Testis (tissue), 3 donors: Measurements from ENCODE around the gene DGKZ. TPM values are rescaled to one million over a fixed set of nuclear protein-coding genes. Genes with fewer than 3 reads are reported as not detected.
A peak's percentile ranks its signal among the peaks of the same experiment; 100 is the strongest.

ENCODE experiments used
- DNase-seq: peaks from one replicate; pipeline ENCODE4 v3.0.0-alpha.2; 2019
- H3K27ac ChIP-seq, 2 donors: fragments of 200-600 bp; sonication (generic); one replicate each; pipeline ENCODE4 v1.5.1; 2019
- H3K27me3 ChIP-seq: fragments of 200-600 bp; sonication (generic); one replicate; pipeline ENCODE4 v1.5.1; 2019
- H3K36me3 ChIP-seq: fragments of 200-600 bp; sonication (generic); one replicate; pipeline ENCODE4 v1.5.1; 2017; ENCODE audit warnings: low read depth; ENCODE audit errors: missing control alignments
- H3K4me1 ChIP-seq: fragments of 200-600 bp; sonication (generic); one replicate; pipeline ENCODE4 v1.5.1; 2019
- H3K4me3 ChIP-seq, 2 donors: fragments of 200-600 bp; sonication (generic); one replicate each; pipeline ENCODE4 v1.5.1; 2017 to 2019
- H3K9me3 ChIP-seq: fragments of 200-600 bp; sonication (generic); one replicate; pipeline ENCODE4 v1.5.1; 2017
- CTCF ChIP-seq, 3 experiments: fragments of 450-650 bp in 2 of 3; fragments of 200-600 bp in 1 of 3; sonication (generic) in 1 of 3; IDR thresholded peaks; one replicate each; pipeline ENCODE4 v1.5.1; 2016 to 2019; ENCODE audit warnings: antibody characterized with exemption in 3 of 3, mild to moderate bottlenecking in 2 of 3, moderate library complexity in 1 of 3
- POLR2A ChIP-seq: fragments of 450-650 bp; IDR thresholded peaks from one replicate; pipeline ENCODE4 v1.6.1; 2017; ENCODE audit warnings: antibody characterized with exemption, mild to moderate bottlenecking, moderate library complexity
- WGBS, 2 donors: methylation state at CpG; one replicate each; pipeline ENCODE4 v1.1.5; 2018; 5-methylcytosine and 5-hydroxymethylcytosine counted together
- intact Hi-C: fragments of 100-400 bp; cut with DNase I; formaldehyde crosslinking; loops from one replicate; pipeline ENCODE4 v1.15.1; 2023; ENCODE audit warnings: low total_unique reads
- polyA plus RNA-seq: library from polyadenylated mRNA; stranded (reverse); fragments of 350-450 nt; fragmentation: Illumina TruSeq; extraction: RNeasy Lipid Tissue Mini Kit (QIAGEN cat#74804); gene quantifications from one replicate; pipeline ENCODE4 v1.2.3, GENCODE V29; 2014; ENCODE audit warnings: low read depth, low replicate concordance; ENCODE audit not compliant: insufficient read depth
- total RNA-seq, 2 donors: library from RNA; depleted of rRNA; stranded (reverse); fragments of >200 nt; gene quantifications; one replicate each; pipeline ENCODE4 v1.2.3, GENCODE V29; 2016

DGKZ gene
- total and polyA plus RNA-seq, 3 donors from 2014 or later, result 33.8 to 104 (median 67.2) TPM

GRCh38 chr11:46351606-46352005 is 4.3 kb downstream of the DGKZ start:
- no peaks in the 10 kb centered on the region for H3K9me3 ChIP-seq
- H3K27ac ChIP-seq, result no peak overlapping the region
- peaks cover 23% of the 10 kb centered on the region for H3K4me1 ChIP-seq
- H3K4me3 ChIP-seq, result no peak overlapping the region
- TF ChIP-seq CTCF (IDR thresholded peaks at IDR 0.05), result no peak
- TF ChIP-seq POLR2A, result no peak
- H3K27me3 ChIP-seq, result no peaks in the 10 kb centered on the region
- no peak for DNase-seq
- no peaks in the 10 kb centered on the region for H3K36me3 ChIP-seq
- 48 to 60% methylated on average over 5 of the region's 5 CpGs for WGBS, 2 donors
- intact Hi-C loops, result no loop called here

- intact Hi-C loops, result no loop called here
- peak; percentile 82 for DNase-seq
- peaks cover 23% of the 10 kb centered on the region for H3K4me1 ChIP-seq
- H3K4me3 ChIP-seq, result peak overlapping the region; percentile 6 to 16
- no peaks in the 10 kb centered on the region for H3K27me3 ChIP-seq
- TF ChIP-seq CTCF (IDR thresholded peaks at IDR 0.05) (peak; percentile 91 to 93 (median 92)), POLR2A (no peak)
- WGBS, 2 donors, result 38 to 44% methylated on average over 20 to 33 of the region's 33 CpGs
- no peaks in the 10 kb centered on the region for H3K9me3 ChIP-seq
- H3K36me3 ChIP-seq, result no peaks in the 10 kb centered on the region
- H3K27ac ChIP-seq, result peak overlapping the region in 1 of 2 donors; percentile 2
Measured at GRCh38 chr11:46352063-46352841, 5.0 kb downstream of the DGKZ start.

GRCh38 chr11:46353698-46354097 is 6.4 kb downstream of the DGKZ start:
- WGBS, 2 donors, result 40 to 60% methylated on average over 5 to 9 of the region's 9 CpGs
- no peaks in the 10 kb centered on the region for H3K36me3 ChIP-seq
- no peaks in the 10 kb centered on the region for H3K9me3 ChIP-seq
- DNase-seq, result no peak
- H3K4me1 ChIP-seq, result peaks cover 16% of the 10 kb centered on the region
- no peak overlapping the region for H3K27ac ChIP-seq
- H3K27me3 ChIP-seq, result no peaks in the 10 kb centered on the region
- intact Hi-C loops, result no loop called here
- H3K4me3 ChIP-seq, result no peak overlapping the region
- TF ChIP-seq CTCF (IDR thresholded peaks at IDR 0.05) (no peak), POLR2A (no peak)

- Histone ChIP-seq H3K4me3 (no peak overlapping the region), H3K36me3 (no peaks in the 10 kb centered on the region), H3K27ac (no peak overlapping the region), H3K27me3 (no peaks in the 10 kb centered on the region), H3K4me1 (peaks cover 19% of the 10 kb centered on the region), H3K9me3 (no peaks in the 10 kb centered on the region)
- 84 to 86% methylated on average over 5 to 7 of the region's 7 CpGs for WGBS, 2 donors
- intact Hi-C loops, result no loop called here
- no peak for DNase-seq
- TF ChIP-seq POLR2A (no peak), CTCF (IDR thresholded peaks at IDR 0.05) (no peak)
Measured at GRCh38 chr11:46356924-46357482, 9.7 kb downstream of the DGKZ start.
